Ascending aorta (tissue), 2 donors: ENCODE data around the gene BLMH. TPM values are rescaled to one million over a fixed set of nuclear protein-coding genes. Genes with fewer than 3 reads are reported as not detected.

Source experiments
- DNase-seq, 2 donors: peaks; one replicate each; pipeline ENCODE4 v3.0.0-alpha.2; 2019; ENCODE audit warnings: low spot score in 2 of 2
- H3K27ac ChIP-seq, 2 donors: fragments of 200-600 bp; sonication (generic); one replicate each; pipeline ENCODE4 v1.5.1; 2016 to 2017; ENCODE audit warnings: mild to moderate bottlenecking in 1 of 2
- H3K27me3 ChIP-seq: fragments of 200-600 bp; sonication (generic); one replicate; pipeline ENCODE4 v1.5.1; 2017
- H3K36me3 ChIP-seq, 2 donors: fragments of 200-600 bp; sonication (generic); one replicate each; pipeline ENCODE4 v1.5.1; 2016
- H3K4me1 ChIP-seq, 2 donors: fragments of 200-600 bp; sonication (generic); one replicate each; pipeline ENCODE4 v1.5.1; 2016 to 2017; ENCODE audit warnings: mild to moderate bottlenecking in 1 of 2
- H3K4me3 ChIP-seq, 2 donors: fragments of 200-600 bp; sonication (generic); one replicate each; pipeline ENCODE4 v1.5.1; 2016 to 2017; ENCODE audit warnings: mild to moderate bottlenecking in 1 of 2
- H3K9me3 ChIP-seq, 2 donors: fragments of 200-600 bp; sonication (generic); one replicate each; pipeline ENCODE4 v1.5.1; 2016
- intact Hi-C: fragments of 100-400 bp; cut with DNase I; formaldehyde crosslinking; loops from one replicate; pipeline ENCODE4 v1.15.1; 2023
- total RNA-seq: library from RNA; depleted of rRNA; stranded (reverse); fragments of >200 nt; gene quantifications from one replicate; pipeline ENCODE4 v1.1.0, GENCODE V29; 2016
- TF ChIP-seq, protein P1 (sequence below), 3 experiments: fragments of 200-600 bp in 2 of 3; fragments of 450-650 bp in 1 of 3; sonication (generic) in 2 of 3; IDR thresholded peaks; one replicate each; pipeline ENCODE4 v1.5.1; 2016 to 2019; ENCODE audit warnings: antibody characterized with exemption in 3 of 3, mild to moderate bottlenecking in 1 of 3, moderate library complexity in 1 of 3

BLMH gene
- total RNA-seq, 1 donor from 2014 or later, result 6.9 TPM

DNA sequence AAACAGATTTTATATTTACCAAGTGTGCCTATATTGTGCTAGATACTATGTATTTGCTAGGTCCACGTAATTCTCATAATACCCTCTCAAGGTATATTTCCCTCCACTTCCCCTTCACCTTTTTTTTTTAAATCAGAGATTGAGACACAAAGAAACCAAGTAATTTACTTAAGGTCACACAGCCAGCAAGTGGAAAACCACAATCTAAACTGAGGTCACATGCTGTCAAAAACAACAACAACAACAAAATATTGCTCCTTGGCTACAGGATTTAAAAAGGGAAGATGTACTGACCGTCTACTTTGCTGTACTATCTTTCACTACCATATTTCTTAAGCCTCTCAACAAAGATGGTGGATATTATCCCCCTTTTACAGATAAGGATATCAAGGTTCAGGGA, 15.8 kb downstream of the BLMH start:
- Histone ChIP-seq H3K27me3 (no peaks in the 10 kb centered on the region), H3K27ac (no peak overlapping the region), H3K4me1 (peaks cover 0 to 3% of the 10 kb centered on the region in 2 donors), H3K4me3 (no peak overlapping the region), H3K9me3 (no peaks in the 10 kb centered on the region), H3K36me3 (peaks cover 44 to 49% of the 10 kb centered on the region in 2 donors)
- no peak for DNase-seq
- intact Hi-C loops, result loop anchor here (5.0 kb wide), 1 partner anchor 39 kb away; the partner anchor contains the start of gene SLC6A4
- TF ChIP-seq, protein P1, sequence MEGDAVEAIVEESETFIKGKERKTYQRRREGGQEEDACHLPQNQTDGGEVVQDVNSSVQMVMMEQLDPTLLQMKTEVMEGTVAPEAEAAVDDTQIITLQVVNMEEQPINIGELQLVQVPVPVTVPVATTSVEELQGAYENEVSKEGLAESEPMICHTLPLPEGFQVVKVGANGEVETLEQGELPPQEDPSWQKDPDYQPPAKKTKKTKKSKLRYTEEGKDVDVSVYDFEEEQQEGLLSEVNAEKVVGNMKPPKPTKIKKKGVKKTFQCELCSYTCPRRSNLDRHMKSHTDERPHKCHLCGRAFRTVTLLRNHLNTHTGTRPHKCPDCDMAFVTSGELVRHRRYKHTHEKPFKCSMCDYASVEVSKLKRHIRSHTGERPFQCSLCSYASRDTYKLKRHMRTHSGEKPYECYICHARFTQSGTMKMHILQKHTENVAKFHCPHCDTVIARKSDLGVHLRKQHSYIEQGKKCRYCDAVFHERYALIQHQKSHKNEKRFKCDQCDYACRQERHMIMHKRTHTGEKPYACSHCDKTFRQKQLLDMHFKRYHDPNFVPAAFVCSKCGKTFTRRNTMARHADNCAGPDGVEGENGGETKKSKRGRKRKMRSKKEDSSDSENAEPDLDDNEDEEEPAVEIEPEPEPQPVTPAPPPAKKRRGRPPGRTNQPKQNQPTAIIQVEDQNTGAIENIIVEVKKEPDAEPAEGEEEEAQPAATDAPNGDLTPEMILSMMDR (IDR thresholded peaks at IDR 0.05), result no peak

DNA sequence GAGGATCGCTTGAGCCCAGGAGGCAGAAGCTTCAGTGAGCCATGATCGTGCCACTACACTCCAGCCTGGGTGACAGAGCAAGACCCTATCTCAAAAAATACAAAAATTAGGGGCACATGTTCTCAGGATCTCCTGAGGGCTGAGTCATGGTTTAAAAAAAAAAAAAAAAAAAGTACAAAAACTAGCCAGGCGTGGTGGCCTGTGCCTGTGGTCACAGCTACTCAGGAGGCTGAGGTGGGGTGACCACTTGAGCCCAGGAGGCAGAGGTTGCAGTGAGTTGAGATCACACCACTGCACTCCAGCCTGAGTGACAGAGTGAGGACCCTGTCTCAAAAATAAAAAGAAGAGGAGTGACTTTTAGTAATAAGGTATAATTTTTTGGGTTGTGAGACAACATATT, 16.9 kb downstream of the BLMH start:
- Histone ChIP-seq H3K9me3 (no peaks in the 10 kb centered on the region), H3K4me3 (no peak overlapping the region), H3K4me1 (peaks cover 0 to 3% of the 10 kb centered on the region in 2 donors), H3K36me3 (peaks cover 49% of the 10 kb centered on the region in 2 donors), H3K27ac (peak overlapping the region in 1 of 2 donors; percentile 53), H3K27me3 (no peaks in the 10 kb centered on the region)
- TF ChIP-seq, protein P1 (IDR thresholded peaks at IDR 0.05), result no peak
- intact Hi-C loops, result loop anchor here (5.0 kb wide), 1 partner anchor 38 kb away; the partner anchor contains the start of gene SLC6A4
- DNase-seq, result no peak

DNA sequence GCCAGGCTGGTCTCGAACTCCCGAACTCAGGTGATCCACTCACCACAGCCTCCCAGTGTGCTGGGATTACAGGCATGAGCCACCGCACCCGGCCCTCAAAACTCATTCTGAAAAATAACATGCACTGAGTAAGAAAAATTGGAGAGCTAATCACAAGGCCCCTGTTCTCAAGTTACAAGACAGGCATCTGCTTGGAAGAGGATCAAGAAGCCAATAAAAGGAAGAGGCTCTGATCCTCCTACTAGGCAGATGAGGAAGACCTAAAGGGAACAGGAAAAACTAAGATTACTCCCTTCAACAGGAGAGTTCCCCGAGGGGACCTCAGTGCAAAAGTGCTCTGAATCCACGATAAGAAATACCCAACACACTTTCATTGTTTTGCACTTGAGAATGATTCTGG, 18.4 kb downstream of the BLMH start:
- no peak for DNase-seq
- intact Hi-C loops, result no loop called here
- no peaks in the 10 kb centered on the region for H3K27me3 ChIP-seq
- H3K27ac ChIP-seq, result no peak overlapping the region
- no peak overlapping the region for H3K4me3 ChIP-seq
- TF ChIP-seq, protein P1 (IDR thresholded peaks at IDR 0.05), result no peak
- peaks cover 0 to 3% of the 10 kb centered on the region in 2 donors for H3K4me1 ChIP-seq
- no peaks in the 10 kb centered on the region for H3K9me3 ChIP-seq
- H3K36me3 ChIP-seq, result peaks cover 39 to 42% of the 10 kb centered on the region in 2 donors

DNA sequence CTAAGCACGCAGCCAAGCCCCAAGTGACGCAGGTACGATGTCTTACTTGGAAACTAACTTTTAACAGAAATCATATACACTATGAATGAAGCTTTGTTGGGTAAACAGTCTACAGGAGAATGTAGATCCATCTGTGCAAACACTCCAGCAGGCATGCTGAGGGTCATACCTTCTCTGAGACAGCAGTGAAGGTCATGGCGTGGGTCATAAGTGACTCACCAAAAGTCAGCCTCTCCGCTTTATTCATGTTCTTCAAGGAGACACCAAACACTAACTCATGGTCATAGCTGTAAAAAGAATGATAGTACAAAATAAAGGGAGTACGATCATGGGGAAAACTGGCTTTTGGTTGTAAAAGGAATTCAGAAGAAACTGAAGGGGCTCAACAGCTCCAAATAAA, 20.6 kb downstream of the BLMH start:
- H3K9me3 ChIP-seq, result no peaks in the 10 kb centered on the region
- H3K4me1 ChIP-seq, result peaks cover 0 to 10% of the 10 kb centered on the region in 2 donors
- TF ChIP-seq, protein P1 (IDR thresholded peaks at IDR 0.05), result no peak
- no peak for DNase-seq
- no peak overlapping the region for H3K27ac ChIP-seq
- intact Hi-C loops, result no loop called here
- H3K4me3 ChIP-seq, result no peak overlapping the region
- H3K36me3 ChIP-seq, result peaks cover 42 to 44% of the 10 kb centered on the region in 2 donors
- H3K27me3 ChIP-seq, result no peaks in the 10 kb centered on the region

DNA sequence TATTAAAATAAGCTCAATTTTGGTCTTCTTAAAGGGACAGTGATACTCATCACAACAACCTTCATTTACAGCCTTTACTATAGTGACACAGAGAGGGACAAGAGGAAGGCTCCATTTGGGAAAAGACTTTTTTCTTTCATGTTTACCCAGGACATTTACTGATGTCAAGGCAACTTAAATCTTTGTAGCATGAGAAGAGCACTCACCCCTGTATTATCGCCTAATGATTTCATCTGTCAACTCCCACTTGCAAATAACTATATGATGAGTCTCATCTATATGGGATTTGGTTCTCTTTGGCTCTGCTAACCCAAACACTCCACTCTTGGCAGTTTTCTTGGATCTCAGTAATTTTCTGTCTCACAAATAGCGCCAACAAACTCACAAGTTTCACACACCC, 24.1 kb downstream of the BLMH start:
- peaks cover 28 to 40% of the 10 kb centered on the region in 2 donors for H3K36me3 ChIP-seq

More for the DNA sequence above, 24.1 kb downstream of the BLMH start:
- Histone ChIP-seq H3K4me3 (no peak overlapping the region), H3K4me1 (peaks cover 3 to 37% of the 10 kb centered on the region in 2 donors), H3K27me3 (no peaks in the 10 kb centered on the region), H3K27ac (peak overlapping the region in 1 of 2 donors; percentile 26), H3K9me3 (no peaks in the 10 kb centered on the region)
- DNase-seq, result no peak
- intact Hi-C loops, result no loop called here
- TF ChIP-seq, protein P1 (IDR thresholded peaks at IDR 0.05), result no peak
